ENCODE data around the gene SPTLC2.

SPTLC2 gene

GRCh38 chr14:77508249-77508648 lies 108.2 kb downstream of the SPTLC2 start:
- no peak for ATAC-seq
- no peak for TF ChIP-seq ZNF70 (CRISPR knock-in tag; IDR thresholded peaks at IDR 0.05)
- no peak for TF ChIP-seq ZNF8 (CRISPR knock-in tag; IDR thresholded peaks at IDR 0.05)
- TF ChIP-seq PATZ1 (CRISPR knock-in tag; IDR thresholded peaks at IDR 0.05; ENCODE audit: borderline replicate concordance) = no peak
- TF ChIP-seq TOX (CRISPR knock-in tag; IDR thresholded peaks at IDR 0.05; ENCODE audit: borderline replicate concordance) = no peak
- no peak for TF ChIP-seq ARNTL (CRISPR knock-in tag; IDR thresholded peaks at IDR 0.05; ENCODE audit: borderline replicate concordance, low read depth)
- TF ChIP-seq ZFP3 (CRISPR knock-in tag; IDR thresholded peaks at IDR 0.05) = no peak
- no peak for TF ChIP-seq ESRRG (CRISPR knock-in tag; IDR thresholded peaks at IDR 0.05)
- no peak for TF ChIP-seq BACH2 (CRISPR knock-in tag; IDR thresholded peaks at IDR 0.05; ENCODE audit: borderline replicate concordance)
- no peak for TF ChIP-seq CSRNP3 (CRISPR knock-in tag; IDR thresholded peaks at IDR 0.05)
- no peak for TF ChIP-seq RARB (CRISPR knock-in tag; IDR thresholded peaks at IDR 0.05)
- TF ChIP-seq CSDC2 (CRISPR knock-in tag; IDR thresholded peaks at IDR 0.05) = no peak
- TF ChIP-seq TSHZ2 (CRISPR knock-in tag; IDR thresholded peaks at IDR 0.05) = no peak
- TF ChIP-seq OSR1 (CRISPR knock-in tag; IDR thresholded peaks at IDR 0.05) = no peak

GRCh38 chr14:77507762-77508161 lies 108.7 kb downstream of the SPTLC2 start:
- no peak for ATAC-seq
- TF ChIP-seq PPARA (CRISPR knock-in tag; IDR thresholded peaks at IDR 0.05; ENCODE audit: borderline replicate concordance) = no peak
- TF ChIP-seq ZFP30 (CRISPR knock-in tag; IDR thresholded peaks at IDR 0.05) = no peak
- TF ChIP-seq ARNTL (CRISPR knock-in tag; IDR thresholded peaks at IDR 0.05; ENCODE audit: borderline replicate concordance, low read depth) = no peak
- TF ChIP-seq CREB5 (CRISPR knock-in tag; IDR thresholded peaks at IDR 0.05; ENCODE audit: low read depth) = no peak
- no peak for TF ChIP-seq SNAI2 (CRISPR knock-in tag; IDR thresholded peaks at IDR 0.05)

- no peak for ATAC-seq
- TF ChIP-seq TOX (CRISPR knock-in tag; IDR thresholded peaks at IDR 0.05; ENCODE audit: borderline replicate concordance) = no peak
- no peak for TF ChIP-seq ZNF565 (CRISPR knock-in tag; conservative IDR thresholded peaks at IDR 0.05; ENCODE audit: low read depth)
- TF ChIP-seq RARB (CRISPR knock-in tag; IDR thresholded peaks at IDR 0.05) = no peak
- no peak for TF ChIP-seq CSRNP3 (CRISPR knock-in tag; IDR thresholded peaks at IDR 0.05)
- TF ChIP-seq BACH2 (CRISPR knock-in tag; IDR thresholded peaks at IDR 0.05; ENCODE audit: borderline replicate concordance) = no peak
- no peak for TF ChIP-seq ZNF70 (CRISPR knock-in tag; IDR thresholded peaks at IDR 0.05)
- TF ChIP-seq PATZ1 (CRISPR knock-in tag; IDR thresholded peaks at IDR 0.05; ENCODE audit: borderline replicate concordance) = no peak
- no peak for TF ChIP-seq TCF4 (CRISPR knock-in tag; IDR thresholded peaks at IDR 0.05; ENCODE audit: borderline replicate concordance)
- TF ChIP-seq ESRRG (CRISPR knock-in tag; IDR thresholded peaks at IDR 0.05) = no peak
- no peak for TF ChIP-seq POU6F1 (CRISPR knock-in tag; IDR thresholded peaks at IDR 0.05; ENCODE audit: borderline replicate concordance, low read depth)
- no peak for TF ChIP-seq ZC3H10 (CRISPR knock-in tag; IDR thresholded peaks at IDR 0.05)
- TF ChIP-seq CREB5 (CRISPR knock-in tag; IDR thresholded peaks at IDR 0.05; ENCODE audit: low read depth) = no peak
- no peak for TF ChIP-seq CSDC2 (CRISPR knock-in tag; IDR thresholded peaks at IDR 0.05)
Observed at GRCh38 chr14:77505031-77505430, 111.4 kb downstream of the SPTLC2 start.
